Measurements from ENCODE around the gene HUWE1. TPM values are rescaled to one million over a fixed set of nuclear protein-coding genes. Genes with fewer than 3 reads are reported as not detected.

HUWE1 gene
- total RNA-seq, 1 donor from 2014 or later = 147 TPM

- TF ChIP-seq CTCF (IDR thresholded peaks at IDR 0.05) = no peak
- Mint-ChIP-seq H3K27ac (ENCODE audit: unreplicated experiment) (no peak overlapping the region), H3K36me3 (ENCODE audit: low read depth) (peaks cover 5% of the 10 kb centered on the region), H3K4me1 (ENCODE audit: low read depth) (peaks cover 12% of the 10 kb centered on the region), H3K4me3 (ENCODE audit: unreplicated experiment) (no peak overlapping the region), H3K9me3 (ENCODE audit: low read depth) (peaks cover 2% of the 10 kb centered on the region), H3K27me3 (ENCODE audit: low read depth) (no peaks in the 10 kb centered on the region)
- DNase-seq (ENCODE audit: low spot score) = no peak
Measured at GRCh38 chrX:53659039-53659438, 27.5 kb downstream of the HUWE1 start.

GRCh38 chrX:53656845-53657244 lies 29.7 kb downstream of the HUWE1 start:
- no peak for DNase-seq (ENCODE audit: low spot score)
- H3K27me3 Mint-ChIP-seq (ENCODE audit: low read depth) = no peaks in the 10 kb centered on the region
- H3K4me1 Mint-ChIP-seq (ENCODE audit: low read depth) = peaks cover 17% of the 10 kb centered on the region
- TF ChIP-seq CTCF (IDR thresholded peaks at IDR 0.05) = no peak
- no peaks in the 10 kb centered on the region for H3K36me3 Mint-ChIP-seq (ENCODE audit: low read depth)
- no peak overlapping the region for H3K27ac Mint-ChIP-seq (ENCODE audit: unreplicated experiment)
- no peak overlapping the region for H3K4me3 Mint-ChIP-seq (ENCODE audit: unreplicated experiment)
- H3K9me3 Mint-ChIP-seq (ENCODE audit: low read depth) = peaks cover 2% of the 10 kb centered on the region

GRCh38 chrX:53654376-53654775 lies 32.1 kb downstream of the HUWE1 start:
- Mint-ChIP-seq H3K4me3 (ENCODE audit: unreplicated experiment) (no peak overlapping the region), H3K36me3 (ENCODE audit: low read depth) (peaks cover 1% of the 10 kb centered on the region), H3K4me1 (ENCODE audit: low read depth) (peaks cover 17% of the 10 kb centered on the region), H3K27ac (ENCODE audit: unreplicated experiment) (peak overlapping the region; percentile 43), H3K27me3 (ENCODE audit: low read depth) (no peaks in the 10 kb centered on the region), H3K9me3 (ENCODE audit: low read depth) (peaks cover 2% of the 10 kb centered on the region)
- no peak for DNase-seq (ENCODE audit: low spot score)
- no peak for TF ChIP-seq CTCF (IDR thresholded peaks at IDR 0.05)

- H3K9me3 Mint-ChIP-seq (ENCODE audit: low read depth) = peaks cover 6% of the 10 kb centered on the region
- no peak overlapping the region for H3K27ac Mint-ChIP-seq (ENCODE audit: unreplicated experiment)
- no peaks in the 10 kb centered on the region for H3K27me3 Mint-ChIP-seq (ENCODE audit: low read depth)
- no peaks in the 10 kb centered on the region for H3K4me1 Mint-ChIP-seq (ENCODE audit: low read depth)
- DNase-seq (ENCODE audit: low spot score) = no peak
- peaks cover 16% of the 10 kb centered on the region for H3K36me3 Mint-ChIP-seq (ENCODE audit: low read depth)
- no peak for TF ChIP-seq CTCF (IDR thresholded peaks at IDR 0.05)
- H3K4me3 Mint-ChIP-seq (ENCODE audit: unreplicated experiment) = no peak overlapping the region
Measured at GRCh38 chrX:53644751-53645150, 41.8 kb downstream of the HUWE1 start.

GRCh38 chrX:53642337-53642736 lies 44.2 kb downstream of the HUWE1 start:
- Mint-ChIP-seq H3K36me3 (ENCODE audit: low read depth) (peaks cover 19% of the 10 kb centered on the region), H3K4me1 (ENCODE audit: low read depth) (peaks cover 2% of the 10 kb centered on the region), H3K27me3 (ENCODE audit: low read depth) (no peaks in the 10 kb centered on the region), H3K9me3 (ENCODE audit: low read depth) (peaks cover 14% of the 10 kb centered on the region), H3K4me3 (ENCODE audit: unreplicated experiment) (no peak overlapping the region), H3K27ac (ENCODE audit: unreplicated experiment) (no peak overlapping the region)
- TF ChIP-seq CTCF (IDR thresholded peaks at IDR 0.05) = no peak
- DNase-seq (ENCODE audit: low spot score) = no peak
